H1 (cell line): ENCODE measurements around the gene USP36. TPM values are rescaled to one million over a fixed set of nuclear protein-coding genes. Genes with fewer than 3 reads are reported as not detected.

Experiments used
- ATF3 ChIP-seq: IDR thresholded peaks from 2 replicates; pipeline ENCODE4 v1.6.1; 2011; ENCODE audit warnings: low read depth, mild to moderate bottlenecking, low read length; ENCODE audit not compliant: insufficient read depth
- BACH1 ChIP-seq: IDR thresholded peaks from 2 replicates; pipeline ENCODE4 v1.6.1; 2012; ENCODE audit warnings: low read length, improper control_type of control experiment
- CHD7 ChIP-seq: fragments of 300-600 bp; sonication (generic); IDR thresholded peaks from 2 replicates; pipeline ENCODE4 v1.7.1; 2012; ENCODE audit warnings: low read length, moderate library complexity, mild to moderate bottlenecking, inconsistent platforms; ENCODE audit not compliant: insufficient replicate concordance
- EGR1 ChIP-seq: IDR thresholded peaks from 2 replicates; pipeline ENCODE4 v1.6.1; 2011; ENCODE audit warnings: low read depth, low read length, borderline replicate concordance
- HDAC2 ChIP-seq, 2 experiments: fragments of 300-600 bp in 1 of 2; sonication (generic) in 1 of 2; IDR thresholded peaks; 2 replicates each; pipeline ENCODE4 v1.6.1; 2011 to 2012; ENCODE audit warnings: low read depth in 2 of 2, low read length in 2 of 2, mild to moderate bottlenecking in 2 of 2, moderate library complexity in 2 of 2, borderline replicate concordance in 1 of 2, inconsistent platforms in 1 of 2
- KDM5A ChIP-seq: fragments of 200-600 bp; IDR thresholded peaks from 2 replicates; pipeline ENCODE4 v1.7.1; 2012; ENCODE audit warnings: mild to moderate bottlenecking, low read length, inconsistent platforms, mixed read lengths
- NANOG ChIP-seq: IDR thresholded peaks from 2 replicates; pipeline ENCODE4 v1.6.1; 2011; ENCODE audit warnings: low read length, low read depth, mild to moderate bottlenecking, inconsistent platforms; ENCODE audit not compliant: insufficient read depth, poor library complexity, severe bottlenecking
- SAP30 ChIP-seq: fragments of 300-600 bp; sonication (generic); IDR thresholded peaks from 2 replicates; pipeline ENCODE4 v1.7.1; 2012; ENCODE audit warnings: low read length, moderate library complexity, mild to moderate bottlenecking, inconsistent platforms; ENCODE audit not compliant: insufficient read depth, insufficient replicate concordance
- SRF ChIP-seq: IDR thresholded peaks from 2 replicates; pipeline ENCODE4 v1.6.1; 2011; ENCODE audit warnings: mild to moderate bottlenecking, low read depth, low read length, moderate library complexity
- TEAD4 ChIP-seq: IDR thresholded peaks from 2 replicates; pipeline ENCODE4 v1.6.1; 2012; ENCODE audit warnings: low read depth, low read length, inconsistent platforms, mixed read lengths
- ZNF274 ChIP-seq: IDR thresholded peaks from 2 replicates; pipeline ENCODE4 v1.7.0; 2012; ENCODE audit warnings: low read length, borderline replicate concordance; ENCODE audit errors: extremely low read depth
- polyA plus RNA-seq, 7 experiments: library from polyadenylated mRNA; depleted of rRNA in 3 of 7; stranded (reverse) in 5 of 7; unstranded in 2 of 7; fragments of >200 nt in 5 of 7; fragments of 200-250 nt in 2 of 7; gene quantifications; 1 replicate in 5 of 7; 2 replicates in 1 of 7; 4 replicates in 1 of 7; pipeline versions ENCODE4 v1.2.1 to v1.2.3, GENCODE V29; 2011 to 2013; ENCODE audit warnings: missing spikeins in 2 of 7, mixed read lengths in 2 of 7
- total RNA-seq: library from RNA; stranded (reverse); fragmentation: NEBNext Ultra II Directional; extraction: Animal tissue kit (Norgen Biotek cat#: 25700); gene quantifications from 2 replicates; pipeline ENCODE4 v1.2.1, GENCODE V29; 2021

The USP36 gene
- total and polyA plus RNA-seq, 2 of the 8 experiments (the other 6 are each of a cell fraction or from before 2014, with no cell fraction given): 40.7 to 67.7 TPM

- TF ChIP-seq CHD7 (no peak), BACH1 (no peak), TEAD4 (no peak), ATF3 (no peak), ZNF274 (no peak), EGR1 (no peak), NANOG (no peak), HDAC2 (IDR thresholded peaks at IDR 0.05; ENCODE audit: borderline replicate concordance in 1 of 2, low read depth in 2 of 2, low read length in 2 of 2) (no peak), SRF (no peak), SAP30 (no peak), KDM5A (no peak)
Observed at GRCh38 chr17:78847052-78847451, 6.4 kb upstream of the USP36 start (continued).
